Measurements from ENCODE around the gene CLEC2L.

The CLEC2L gene

GRCh38 chr7:139575338-139575680 is 51.8 kb downstream of the CLEC2L start:
- DNase-seq (ENCODE audit: low spot score) = no peak

GRCh38 chr7:139576179-139576973 is 52.9 kb downstream of the CLEC2L start:
- DNase-seq (ENCODE audit: low spot score) = no peak

- DNase-seq (ENCODE audit: low spot score) = no peak
These were observed 57.0 kb downstream of the CLEC2L start for GRCh38 chr7:139580435-139580834.

- DNase-seq (ENCODE audit: low spot score) = no peak
These were observed 58.7 kb downstream of the CLEC2L start for GRCh38 chr7:139582130-139582650.

GRCh38 chr7:139582671-139583155 is 59.2 kb downstream of the CLEC2L start:
- DNase-seq (ENCODE audit: low spot score) = no peak

- no peak for DNase-seq (ENCODE audit: low spot score)
These were observed 60.5 kb downstream of the CLEC2L start for GRCh38 chr7:139583826-139584553.

GRCh38 chr7:139585042-139585441 is 61.6 kb downstream of the CLEC2L start:
- DNase-seq (ENCODE audit: low spot score) = no peak

- DNase-seq (ENCODE audit: low spot score) = no peak
These were observed 62.8 kb downstream of the CLEC2L start for GRCh38 chr7:139586286-139586685.

GRCh38 chr7:139587535-139587934 is 64.0 kb downstream of the CLEC2L start:
- DNase-seq (ENCODE audit: low spot score) = no peak

- no peak for DNase-seq (ENCODE audit: low spot score)
These were observed 65.1 kb downstream of the CLEC2L start for GRCh38 chr7:139588632-139589031.

- no peak for DNase-seq (ENCODE audit: low spot score)
These were observed 66.0 kb downstream of the CLEC2L start for GRCh38 chr7:139589474-139589873.

GRCh38 chr7:139591550-139592195 is 68.2 kb downstream of the CLEC2L start:
- DNase-seq (ENCODE audit: low spot score) = no peak

GRCh38 chr7:139592801-139593461 is 69.4 kb downstream of the CLEC2L start:
- no peak for DNase-seq (ENCODE audit: low spot score)

GRCh38 chr7:139594090-139594489 is 70.6 kb downstream of the CLEC2L start:
- DNase-seq (ENCODE audit: low spot score) = no peak

All from Ammon's horn (tissue), 1 donor.